Measurements from ENCODE around the gene KIAA0825. TPM values are rescaled to one million over a fixed set of nuclear protein-coding genes. Genes with fewer than 3 reads are reported as not detected.

Gene KIAA0825
- total and polyA plus RNA-seq, 7 donors, result 0.46 to 4.6 (median 3.3) TPM; not detected in 1

DNA sequence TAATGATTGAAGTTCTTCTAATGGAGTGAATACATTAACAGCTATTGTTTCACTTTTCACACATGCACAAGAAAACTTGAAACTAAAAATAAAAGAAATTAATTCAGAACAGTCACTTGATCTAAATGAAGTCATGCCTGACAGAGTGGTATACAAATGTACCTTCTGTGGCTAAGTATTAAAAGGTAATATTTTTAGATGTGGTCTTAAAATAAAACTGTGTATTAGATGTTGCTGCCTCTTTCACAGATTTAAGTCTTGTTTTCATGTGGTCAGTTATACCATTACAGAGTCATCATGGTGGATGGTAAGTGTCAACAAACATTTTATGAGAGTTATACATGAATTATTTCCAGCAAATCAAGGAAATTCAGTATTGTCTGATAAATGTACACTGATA is 47.0 kb downstream of the KIAA0825 start:
- Histone ChIP-seq H3K4me1 (no peaks in the 10 kb centered on the region), H3K36me3 (no peaks in the 10 kb centered on the region), H3K4me3 (no peak overlapping the region), H3K27me3 (no peaks in the 10 kb centered on the region), H3K9me3 (no peaks in the 10 kb centered on the region), H3K27ac (no peak overlapping the region)
- no peak for DNase-seq
- intact Hi-C loops (cut with DNase I), result no loop called here
- no peak for TF ChIP-seq POLR2AphosphoS5 (IDR thresholded peaks at IDR 0.05)
- no peak for TF ChIP-seq POLR2A (IDR thresholded peaks at IDR 0.05)
- no peak for TF ChIP-seq EP300 (IDR thresholded peaks at IDR 0.05)
- TF ChIP-seq, protein P1, sequence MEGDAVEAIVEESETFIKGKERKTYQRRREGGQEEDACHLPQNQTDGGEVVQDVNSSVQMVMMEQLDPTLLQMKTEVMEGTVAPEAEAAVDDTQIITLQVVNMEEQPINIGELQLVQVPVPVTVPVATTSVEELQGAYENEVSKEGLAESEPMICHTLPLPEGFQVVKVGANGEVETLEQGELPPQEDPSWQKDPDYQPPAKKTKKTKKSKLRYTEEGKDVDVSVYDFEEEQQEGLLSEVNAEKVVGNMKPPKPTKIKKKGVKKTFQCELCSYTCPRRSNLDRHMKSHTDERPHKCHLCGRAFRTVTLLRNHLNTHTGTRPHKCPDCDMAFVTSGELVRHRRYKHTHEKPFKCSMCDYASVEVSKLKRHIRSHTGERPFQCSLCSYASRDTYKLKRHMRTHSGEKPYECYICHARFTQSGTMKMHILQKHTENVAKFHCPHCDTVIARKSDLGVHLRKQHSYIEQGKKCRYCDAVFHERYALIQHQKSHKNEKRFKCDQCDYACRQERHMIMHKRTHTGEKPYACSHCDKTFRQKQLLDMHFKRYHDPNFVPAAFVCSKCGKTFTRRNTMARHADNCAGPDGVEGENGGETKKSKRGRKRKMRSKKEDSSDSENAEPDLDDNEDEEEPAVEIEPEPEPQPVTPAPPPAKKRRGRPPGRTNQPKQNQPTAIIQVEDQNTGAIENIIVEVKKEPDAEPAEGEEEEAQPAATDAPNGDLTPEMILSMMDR (IDR thresholded peaks at IDR 0.05), result no peak

DNA sequence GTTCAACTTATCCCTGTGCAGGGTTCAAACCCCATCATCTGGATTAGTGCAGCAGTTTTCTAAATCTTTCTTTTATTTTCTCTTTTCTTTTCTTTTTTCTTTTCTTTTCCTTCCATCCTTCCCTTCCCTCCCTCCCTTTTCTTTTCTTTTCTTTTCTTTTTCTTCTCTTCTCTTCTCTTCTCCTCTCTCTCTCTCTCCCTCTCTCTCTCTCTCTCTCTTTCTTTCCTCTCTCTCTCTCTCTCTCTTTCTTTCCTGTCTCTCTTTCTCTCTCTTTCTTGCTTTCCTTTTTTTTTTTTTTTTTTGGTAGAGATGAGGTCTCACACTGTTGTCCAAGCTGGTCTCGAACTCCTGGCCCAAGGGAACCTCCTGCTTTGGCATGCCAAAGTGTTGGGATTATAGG is 53.6 kb downstream of the KIAA0825 start:
- TF ChIP-seq POLR2A (IDR thresholded peaks at IDR 0.05) (no peak), EP300 (IDR thresholded peaks at IDR 0.05) (no peak), POLR2AphosphoS5 (IDR thresholded peaks at IDR 0.05) (no peak)
- TF ChIP-seq, protein P1 (IDR thresholded peaks at IDR 0.05), result no peak
- H3K9me3 ChIP-seq, result no peaks in the 10 kb centered on the region
- no peaks in the 10 kb centered on the region for H3K4me1 ChIP-seq
- no peaks in the 10 kb centered on the region for H3K36me3 ChIP-seq
- H3K27ac ChIP-seq, result no peak overlapping the region
- H3K27me3 ChIP-seq, result no peaks in the 10 kb centered on the region
- no peak for DNase-seq
- intact Hi-C loops (cut with DNase I), result no loop called here
- no peak overlapping the region for H3K4me3 ChIP-seq
- WGBS, 2 donors, result 91% methylated on average over 1 of the region's 1 CpG

DNA sequence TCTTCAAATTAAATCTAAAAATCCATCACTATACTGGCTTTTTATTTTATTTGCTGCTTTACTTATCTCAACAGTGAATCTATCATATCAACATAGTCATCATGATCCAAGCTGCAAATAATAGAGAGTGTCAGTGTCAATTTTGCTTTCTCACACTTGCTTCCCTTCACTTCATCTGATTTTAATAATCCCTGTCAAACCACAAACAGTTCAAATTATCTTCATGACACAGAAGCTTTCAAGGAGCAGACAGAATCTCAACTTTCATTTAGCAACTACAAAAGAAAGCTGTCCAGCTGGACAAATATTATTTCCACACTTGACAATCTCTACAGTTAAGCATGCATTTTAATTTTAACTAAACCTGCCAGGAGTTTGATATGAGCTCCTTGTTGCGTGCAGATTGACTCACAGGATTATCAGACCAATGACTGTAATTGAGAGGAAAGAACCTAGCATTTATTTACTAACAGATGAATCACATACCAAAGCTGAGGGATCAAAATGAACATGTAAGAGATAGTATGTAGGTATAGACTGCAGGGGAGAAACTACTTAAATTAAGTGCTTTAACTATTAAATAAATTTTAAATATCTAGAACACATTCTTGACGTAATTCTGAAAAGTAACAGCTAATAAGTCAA is 56.0 kb downstream of the KIAA0825 start:
- WGBS, 2 donors, result 88 to 93% methylated on average over 2 of the region's 2 CpGs
- H3K9me3 ChIP-seq, result no peaks in the 10 kb centered on the region
- no peaks in the 10 kb centered on the region for H3K36me3 ChIP-seq
- H3K27ac ChIP-seq, result no peak overlapping the region
- H3K4me1 ChIP-seq, result no peaks in the 10 kb centered on the region
- DNase-seq, result no peak
- intact Hi-C loops (cut with DNase I), result no loop called here
- no peaks in the 10 kb centered on the region for H3K27me3 ChIP-seq
- TF ChIP-seq, protein P1 (IDR thresholded peaks at IDR 0.05), result no peak
- TF ChIP-seq POLR2AphosphoS5 (IDR thresholded peaks at IDR 0.05) (no peak), POLR2A (IDR thresholded peaks at IDR 0.05) (no peak), EP300 (IDR thresholded peaks at IDR 0.05) (no peak)
- no peak overlapping the region for H3K4me3 ChIP-seq

DNA sequence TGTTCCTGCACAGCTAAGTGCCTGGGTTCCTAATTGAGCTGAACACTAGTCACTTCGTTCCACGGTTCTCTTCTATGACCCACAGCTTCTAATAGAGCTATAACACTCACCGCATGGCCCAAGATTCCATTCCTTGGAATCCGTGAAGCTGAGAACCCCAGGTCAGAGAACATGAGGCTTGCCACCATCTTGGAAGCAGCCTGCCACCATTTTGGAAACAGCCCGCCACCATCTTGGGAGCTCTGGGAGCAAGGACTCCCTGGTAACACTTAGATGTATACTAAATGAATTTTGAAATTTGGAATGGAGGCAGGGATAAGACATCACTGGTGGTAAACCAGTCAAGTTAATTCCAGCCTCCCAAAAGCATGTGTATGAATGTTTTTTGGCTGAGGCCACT is 60.4 kb downstream of the KIAA0825 start:
- no peak for DNase-seq
- Histone ChIP-seq H3K36me3 (no peaks in the 10 kb centered on the region), H3K27ac (no peak overlapping the region), H3K4me3 (no peak overlapping the region), H3K4me1 (no peaks in the 10 kb centered on the region), H3K27me3 (no peaks in the 10 kb centered on the region), H3K9me3 (no peaks in the 10 kb centered on the region)
- 98% methylated on average over 5 of the region's 5 CpGs for WGBS, 2 donors
- TF ChIP-seq EP300 (IDR thresholded peaks at IDR 0.05) (no peak), POLR2A (IDR thresholded peaks at IDR 0.05) (no peak), POLR2AphosphoS5 (IDR thresholded peaks at IDR 0.05) (no peak)
- TF ChIP-seq, protein P1 (IDR thresholded peaks at IDR 0.05), result no peak
- intact Hi-C loops (cut with DNase I), result no loop called here

- no peak for DNase-seq
- intact Hi-C loops (cut with DNase I), result no loop called here
- TF ChIP-seq EP300 (IDR thresholded peaks at IDR 0.05) (no peak), POLR2A (IDR thresholded peaks at IDR 0.05) (no peak), POLR2AphosphoS5 (IDR thresholded peaks at IDR 0.05) (no peak)
- TF ChIP-seq, protein P1 (IDR thresholded peaks at IDR 0.05), result no peak
- no peaks in the 10 kb centered on the region for H3K9me3 ChIP-seq
- no peaks in the 10 kb centered on the region for H3K27me3 ChIP-seq
- no peaks in the 10 kb centered on the region for H3K4me1 ChIP-seq
- no peak overlapping the region for H3K4me3 ChIP-seq
- no peaks in the 10 kb centered on the region for H3K36me3 ChIP-seq
- H3K27ac ChIP-seq, result no peak overlapping the region
- 89 to 98% methylated on average over 1 of the region's 1 CpG for WGBS, 2 donors
Observed at GRCh38 chr5:94551858-94552257, 66.5 kb downstream of the KIAA0825 start.
